Measurements from ENCODE around the gene SEL1L3.

The SEL1L3 gene

DNA sequence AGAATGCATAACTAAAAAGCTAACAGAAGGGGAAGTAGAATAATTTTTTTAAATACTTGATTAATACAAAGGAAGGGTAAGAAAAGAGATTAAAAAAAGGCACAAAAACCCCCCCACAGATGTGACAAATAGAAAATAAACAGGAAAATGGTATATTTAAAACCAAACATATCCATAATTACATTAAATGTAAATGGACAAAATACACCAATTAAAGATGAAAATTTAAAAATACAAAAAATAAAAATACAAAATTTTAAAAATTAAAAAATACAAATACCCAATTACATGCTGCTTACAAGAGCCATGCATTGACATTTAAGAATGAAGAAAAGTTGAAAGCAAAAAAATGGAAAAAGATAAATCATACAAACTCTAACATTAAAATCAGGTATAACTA, 86.0 kb downstream of the SEL1L3 start:
- no peaks in the 10 kb centered on the region for H3K27me3 ChIP-seq (ENCODE audit: control insufficient read depth, insufficient read depth, low read length)
- no peak overlapping the region for H3K9ac ChIP-seq (ENCODE audit: low read depth, low read length)
- H3K36me3 ChIP-seq (ENCODE audit: control insufficient read depth, insufficient read depth, low read length): no peaks in the 10 kb centered on the region
- no peak overlapping the region for H3K4me3 ChIP-seq (ENCODE audit: low read depth, low read length)
- H3K4me1 ChIP-seq (ENCODE audit: control insufficient read depth, insufficient read depth, low read length): no peaks in the 10 kb centered on the region
- H3K9me3 ChIP-seq (ENCODE audit: control insufficient read depth, insufficient read depth, low read length): no peaks in the 10 kb centered on the region

DNA sequence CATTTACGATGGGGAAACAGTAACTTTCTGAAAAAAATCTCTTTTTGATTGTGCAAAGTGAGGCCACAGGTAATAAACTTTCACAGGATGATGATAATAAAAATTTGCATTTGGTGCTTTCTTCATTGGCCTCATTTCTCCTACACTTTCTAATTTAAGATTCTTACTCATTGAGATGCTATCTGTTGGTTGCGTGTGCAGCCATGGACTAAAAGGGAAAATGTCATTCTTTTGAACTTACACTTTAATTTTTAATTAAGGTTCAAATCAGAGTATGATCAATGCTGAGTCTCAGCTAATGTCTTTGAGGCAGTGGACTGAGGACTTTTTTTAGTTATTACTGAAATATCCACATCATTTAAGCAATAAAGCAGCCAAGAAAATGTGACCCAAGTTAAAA, 87.6 kb downstream of the SEL1L3 start:
- Histone ChIP-seq H3K9ac (ENCODE audit: low read depth, low read length) (no peak overlapping the region), H3K4me3 (ENCODE audit: low read depth, low read length) (no peak overlapping the region), H3K9me3 (ENCODE audit: control insufficient read depth, insufficient read depth, low read length) (no peaks in the 10 kb centered on the region), H3K4me1 (ENCODE audit: control insufficient read depth, insufficient read depth, low read length) (no peaks in the 10 kb centered on the region), H3K27me3 (ENCODE audit: control insufficient read depth, insufficient read depth, low read length) (no peaks in the 10 kb centered on the region), H3K36me3 (ENCODE audit: control insufficient read depth, insufficient read depth, low read length) (no peaks in the 10 kb centered on the region)

DNA sequence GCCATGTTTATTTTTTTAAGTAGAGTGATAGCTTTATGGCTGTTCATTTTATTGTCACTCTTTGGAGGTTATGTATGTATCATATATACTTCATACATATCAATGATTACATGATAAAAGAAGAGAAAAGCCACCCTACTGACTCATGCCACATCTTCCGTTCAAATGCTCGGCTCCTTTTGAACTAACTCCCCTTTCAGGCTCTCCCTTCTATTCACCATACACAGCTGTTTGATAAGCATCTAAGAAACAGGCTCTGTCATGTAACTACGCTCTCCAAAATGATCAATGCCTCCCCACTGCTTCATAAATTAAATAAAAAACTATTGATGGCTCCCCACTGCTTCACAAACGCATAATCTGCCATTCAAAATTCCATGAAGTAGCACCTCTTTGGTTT, 89.4 kb downstream of the SEL1L3 start:
- Histone ChIP-seq H3K27me3 (ENCODE audit: control insufficient read depth, insufficient read depth, low read length) (no peaks in the 10 kb centered on the region), H3K4me3 (ENCODE audit: low read depth, low read length) (no peak overlapping the region), H3K9me3 (ENCODE audit: control insufficient read depth, insufficient read depth, low read length) (no peaks in the 10 kb centered on the region), H3K9ac (ENCODE audit: low read depth, low read length) (no peak overlapping the region), H3K36me3 (ENCODE audit: control insufficient read depth, insufficient read depth, low read length) (no peaks in the 10 kb centered on the region), H3K4me1 (ENCODE audit: control insufficient read depth, insufficient read depth, low read length) (no peaks in the 10 kb centered on the region)

DNA sequence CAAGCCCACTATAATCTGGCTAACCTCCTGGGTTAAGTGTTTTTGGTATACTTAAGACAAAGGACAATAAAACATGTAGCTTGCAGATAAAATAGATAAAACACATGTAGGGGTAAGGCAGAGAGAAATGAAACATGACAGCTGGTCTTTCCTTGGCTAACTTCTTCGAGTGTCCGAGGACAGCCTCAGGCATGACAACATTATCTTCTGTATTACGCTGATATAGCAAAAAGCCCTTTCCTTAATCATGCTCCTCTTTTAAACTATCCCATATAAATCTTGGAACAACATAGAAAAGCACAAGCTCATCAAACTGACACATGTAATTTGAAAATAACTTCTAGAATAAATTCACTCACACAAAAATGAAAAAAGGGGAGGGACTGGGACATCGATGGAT, 91.1 kb downstream of the SEL1L3 start:
- no peak overlapping the region for H3K4me3 ChIP-seq (ENCODE audit: low read depth, low read length)
- H3K27me3 ChIP-seq (ENCODE audit: control insufficient read depth, insufficient read depth, low read length): no peaks in the 10 kb centered on the region
- no peaks in the 10 kb centered on the region for H3K36me3 ChIP-seq (ENCODE audit: control insufficient read depth, insufficient read depth, low read length)
- no peak overlapping the region for H3K9ac ChIP-seq (ENCODE audit: low read depth, low read length)
- no peaks in the 10 kb centered on the region for H3K4me1 ChIP-seq (ENCODE audit: control insufficient read depth, insufficient read depth, low read length)
- H3K9me3 ChIP-seq (ENCODE audit: control insufficient read depth, insufficient read depth, low read length): no peaks in the 10 kb centered on the region

DNA sequence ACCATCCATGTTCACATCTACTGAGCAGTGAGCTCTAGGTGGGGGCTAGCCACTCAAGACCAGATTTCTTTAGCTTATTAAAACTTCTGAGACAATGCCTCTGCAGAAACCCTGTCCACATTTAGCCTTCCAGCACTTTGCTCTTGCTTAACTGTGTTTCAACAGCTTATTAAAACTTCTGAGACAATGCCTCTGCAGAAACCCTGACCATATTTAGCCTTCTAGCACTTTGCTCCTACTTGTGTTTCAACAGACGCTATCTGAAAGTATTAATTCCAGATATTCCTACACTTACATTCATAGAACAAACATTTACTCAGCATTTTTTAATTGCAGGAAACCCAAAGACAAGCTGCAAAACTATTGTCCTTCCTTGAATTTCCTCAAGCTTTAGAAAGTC, 91.9 kb downstream of the SEL1L3 start:
- Histone ChIP-seq H3K9ac (ENCODE audit: low read depth, low read length) (no peak overlapping the region), H3K27me3 (ENCODE audit: control insufficient read depth, insufficient read depth, low read length) (no peaks in the 10 kb centered on the region), H3K9me3 (ENCODE audit: control insufficient read depth, insufficient read depth, low read length) (no peaks in the 10 kb centered on the region), H3K4me3 (ENCODE audit: low read depth, low read length) (no peak overlapping the region), H3K36me3 (ENCODE audit: control insufficient read depth, insufficient read depth, low read length) (no peaks in the 10 kb centered on the region), H3K4me1 (ENCODE audit: control insufficient read depth, insufficient read depth, low read length) (no peaks in the 10 kb centered on the region)

DNA sequence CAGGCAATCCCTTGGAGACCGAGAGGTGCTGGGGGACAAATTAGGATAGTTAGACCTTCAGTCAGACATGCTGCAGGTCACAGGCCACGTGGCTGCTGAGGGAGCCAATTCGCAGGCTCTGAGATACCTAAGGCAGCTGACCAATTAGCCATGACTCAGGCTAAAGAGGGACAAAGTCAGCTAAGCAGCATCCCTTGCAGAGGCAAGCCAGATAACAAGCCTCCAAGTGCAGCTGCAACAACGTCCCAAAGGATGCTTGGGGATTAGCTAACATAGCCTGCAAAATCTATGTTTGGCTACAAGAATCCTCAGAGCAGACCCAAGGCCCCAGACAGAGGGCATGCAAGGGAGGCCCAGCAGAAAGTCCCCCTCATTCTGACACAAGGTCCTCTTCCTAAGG, 93.5 kb downstream of the SEL1L3 start:
- Histone ChIP-seq H3K4me1 (ENCODE audit: control insufficient read depth, insufficient read depth, low read length) (no peaks in the 10 kb centered on the region), H3K27me3 (ENCODE audit: control insufficient read depth, insufficient read depth, low read length) (no peaks in the 10 kb centered on the region), H3K9ac (ENCODE audit: low read depth, low read length) (no peak overlapping the region), H3K4me3 (ENCODE audit: low read depth, low read length) (no peak overlapping the region), H3K36me3 (ENCODE audit: control insufficient read depth, insufficient read depth, low read length) (no peaks in the 10 kb centered on the region), H3K9me3 (ENCODE audit: control insufficient read depth, insufficient read depth, low read length) (no peaks in the 10 kb centered on the region)

DNA sequence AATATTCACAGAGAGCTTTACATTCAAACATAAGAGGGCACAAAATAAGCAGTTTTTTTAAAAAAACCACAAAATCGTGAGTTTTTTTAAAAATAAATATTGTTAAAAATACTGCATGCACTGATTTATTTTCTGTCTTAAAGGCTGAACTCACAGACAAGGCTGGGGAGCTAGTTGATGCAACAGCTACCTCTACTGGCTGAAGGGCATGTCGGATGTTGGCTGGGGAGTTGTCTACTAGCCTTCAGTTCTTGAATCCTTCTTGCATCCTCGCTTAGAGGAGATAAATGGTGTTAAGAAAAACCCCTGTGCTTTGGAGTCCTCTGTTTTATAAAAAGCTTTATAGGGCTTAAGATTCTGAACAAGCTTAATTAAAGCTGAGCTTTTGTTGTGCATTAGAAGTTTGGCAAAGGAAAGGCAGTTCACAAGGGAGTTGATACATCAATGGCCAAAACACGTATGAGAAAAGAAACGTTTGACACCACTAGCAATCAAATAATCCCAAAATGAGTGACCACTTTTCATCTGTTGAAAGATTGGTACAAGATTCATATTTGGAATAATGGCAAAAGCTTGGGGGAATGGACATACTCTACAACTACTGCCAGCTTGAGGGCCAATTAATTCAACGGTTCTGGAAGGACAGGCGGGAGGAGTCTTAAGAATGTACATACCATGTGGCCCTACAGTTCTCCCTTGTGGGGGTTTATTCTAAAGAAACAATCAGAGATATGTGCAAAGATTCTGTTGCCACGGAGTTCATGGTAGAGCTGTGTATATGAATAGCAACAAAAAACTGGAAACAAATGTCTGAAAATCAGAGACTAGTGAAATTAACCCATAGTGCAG, 94.7 kb downstream of the SEL1L3 start:
- no peaks in the 10 kb centered on the region for H3K9me3 ChIP-seq (ENCODE audit: control insufficient read depth, insufficient read depth, low read length)
- no peaks in the 10 kb centered on the region for H3K27me3 ChIP-seq (ENCODE audit: control insufficient read depth, insufficient read depth, low read length)
- no peak overlapping the region for H3K9ac ChIP-seq (ENCODE audit: low read depth, low read length)
- H3K36me3 ChIP-seq (ENCODE audit: control insufficient read depth, insufficient read depth, low read length): no peaks in the 10 kb centered on the region
- H3K4me3 ChIP-seq (ENCODE audit: low read depth, low read length): no peak overlapping the region
- no peaks in the 10 kb centered on the region for H3K4me1 ChIP-seq (ENCODE audit: control insufficient read depth, insufficient read depth, low read length)

DNA sequence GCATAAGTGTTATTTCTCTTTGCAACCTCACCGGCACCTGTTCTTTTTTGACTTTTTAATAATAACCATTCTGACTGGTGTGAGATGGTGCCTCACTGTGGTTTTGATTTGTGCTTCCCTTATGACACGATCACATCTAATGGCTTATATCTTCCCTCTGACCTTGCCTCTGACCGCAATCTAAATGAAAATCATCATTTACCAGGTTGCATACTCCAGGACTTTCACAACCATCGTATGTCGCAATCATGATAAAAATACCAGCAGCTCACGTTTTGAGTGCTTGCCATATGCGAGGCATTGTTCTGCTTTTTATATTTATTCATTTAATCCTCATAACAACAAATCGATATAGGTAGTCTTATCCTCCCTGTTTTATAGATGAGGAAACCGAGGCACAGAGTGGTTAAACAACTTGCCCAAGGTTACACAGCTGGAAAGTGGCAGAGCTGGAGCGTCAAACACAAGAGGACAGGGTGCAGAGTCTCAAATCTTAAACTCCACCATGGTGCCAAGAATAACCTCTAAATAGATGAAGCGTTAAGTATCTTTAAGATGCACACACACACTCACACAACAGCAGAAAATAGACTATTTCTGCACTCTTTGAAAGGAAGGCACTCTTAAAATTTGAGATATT, 102.2 kb downstream of the SEL1L3 start:
- Histone ChIP-seq H3K27me3 (ENCODE audit: control insufficient read depth, insufficient read depth, low read length) (no peaks in the 10 kb centered on the region), H3K4me3 (ENCODE audit: low read depth, low read length) (no peak overlapping the region), H3K36me3 (ENCODE audit: control insufficient read depth, insufficient read depth, low read length) (peaks cover 6% of the 10 kb centered on the region), H3K9me3 (ENCODE audit: control insufficient read depth, insufficient read depth, low read length) (no peaks in the 10 kb centered on the region), H3K9ac (ENCODE audit: low read depth, low read length) (no peak overlapping the region), H3K4me1 (ENCODE audit: control insufficient read depth, insufficient read depth, low read length) (no peaks in the 10 kb centered on the region)

DNA sequence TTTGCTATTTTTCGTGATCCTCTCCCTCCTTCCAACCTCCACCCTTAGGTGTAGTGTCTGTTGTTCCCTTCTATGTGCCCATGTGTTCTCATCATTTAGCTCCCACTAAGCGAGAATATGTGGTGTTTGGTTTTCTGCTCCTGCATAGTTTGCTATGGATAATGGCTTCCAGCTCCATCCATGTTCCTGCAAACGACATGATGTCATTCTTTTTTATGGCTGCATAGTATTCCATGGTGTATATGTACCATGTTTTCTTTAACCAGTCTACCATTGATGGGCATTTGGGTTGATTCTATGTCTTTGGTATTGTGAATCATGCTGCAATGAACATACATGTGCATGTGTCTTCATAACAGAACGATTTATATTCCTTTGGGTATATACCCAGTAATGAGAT, 102.7 kb downstream of the SEL1L3 start:
- Histone ChIP-seq H3K4me3 (ENCODE audit: low read depth, low read length) (no peak overlapping the region), H3K9ac (ENCODE audit: low read depth, low read length) (no peak overlapping the region), H3K9me3 (ENCODE audit: control insufficient read depth, insufficient read depth, low read length) (no peaks in the 10 kb centered on the region), H3K27me3 (ENCODE audit: control insufficient read depth, insufficient read depth, low read length) (no peaks in the 10 kb centered on the region), H3K4me1 (ENCODE audit: control insufficient read depth, insufficient read depth, low read length) (no peaks in the 10 kb centered on the region), H3K36me3 (ENCODE audit: control insufficient read depth, insufficient read depth, low read length) (peaks cover 6% of the 10 kb centered on the region)

DNA sequence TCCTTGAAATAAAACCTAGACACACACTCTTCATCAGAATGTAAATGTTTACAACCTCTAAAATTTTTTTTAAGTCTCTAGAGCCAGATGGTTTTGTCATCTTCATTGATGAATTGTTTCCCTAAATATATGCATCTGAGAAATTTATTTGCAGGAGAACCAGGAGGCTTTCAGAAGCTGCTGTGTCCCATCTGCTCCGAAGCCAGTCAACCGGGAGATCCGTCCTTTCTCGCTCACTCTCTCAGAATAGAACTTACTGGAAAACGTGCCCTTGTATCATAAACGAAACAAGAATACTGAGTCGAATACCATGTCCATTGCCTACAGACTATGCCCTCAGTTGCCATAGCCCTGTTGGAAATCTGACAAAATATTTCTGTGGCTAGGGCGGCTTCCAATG, 103.7 kb downstream of the SEL1L3 start:
- no peaks in the 10 kb centered on the region for H3K9me3 ChIP-seq (ENCODE audit: control insufficient read depth, insufficient read depth, low read length)
- H3K9ac ChIP-seq (ENCODE audit: low read depth, low read length): no peak overlapping the region
- no peaks in the 10 kb centered on the region for H3K4me1 ChIP-seq (ENCODE audit: control insufficient read depth, insufficient read depth, low read length)
- H3K27me3 ChIP-seq (ENCODE audit: control insufficient read depth, insufficient read depth, low read length): no peaks in the 10 kb centered on the region
- H3K36me3 ChIP-seq (ENCODE audit: control insufficient read depth, insufficient read depth, low read length): peaks cover 6% of the 10 kb centered on the region
- H3K4me3 ChIP-seq (ENCODE audit: low read depth, low read length): no peak overlapping the region

DNA sequence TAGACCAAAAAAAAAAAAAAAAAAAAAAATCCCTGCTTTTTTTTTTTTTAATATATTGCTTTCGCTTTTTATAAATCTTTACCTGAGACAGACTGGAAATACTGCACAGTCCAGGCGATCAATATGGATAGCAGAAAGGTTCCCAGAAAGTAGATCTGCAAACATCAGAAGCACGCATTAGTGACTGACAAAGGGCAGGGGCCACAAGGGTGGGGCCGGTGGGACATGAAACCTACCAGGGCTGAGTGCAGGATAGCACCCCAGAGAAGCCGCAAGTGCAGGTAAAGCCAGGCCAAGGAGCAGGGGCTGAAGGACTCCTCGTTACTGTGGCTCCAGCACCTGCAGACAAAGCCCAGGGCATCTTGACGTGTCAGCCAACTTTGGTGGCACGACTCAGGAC, 105.3 kb downstream of the SEL1L3 start:
- no peaks in the 10 kb centered on the region for H3K27me3 ChIP-seq (ENCODE audit: control insufficient read depth, insufficient read depth, low read length)
- peaks cover 6% of the 10 kb centered on the region for H3K36me3 ChIP-seq (ENCODE audit: control insufficient read depth, insufficient read depth, low read length)

DNA sequence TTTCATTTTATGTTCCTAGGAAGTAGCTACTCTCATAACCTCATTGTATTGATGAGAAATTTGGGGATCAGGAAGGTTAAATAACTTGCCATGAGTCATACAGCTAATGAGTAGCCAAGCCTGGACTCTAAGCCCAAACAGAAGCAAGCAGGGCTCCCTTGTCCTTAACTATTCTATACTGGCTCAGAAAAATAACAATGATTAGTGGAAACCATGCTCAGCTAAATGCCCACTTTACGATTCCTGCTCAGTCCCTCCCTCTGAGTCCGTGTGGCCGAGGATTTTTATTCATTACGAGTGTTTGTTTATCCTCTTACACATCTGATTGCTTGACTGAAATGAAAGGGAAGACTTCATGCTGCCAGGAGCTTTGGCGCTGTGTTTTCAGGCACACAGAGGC, 106.3 kb downstream of the SEL1L3 start:
- H3K4me3 ChIP-seq (ENCODE audit: low read depth, low read length): no peak overlapping the region
- no peak overlapping the region for H3K9ac ChIP-seq (ENCODE audit: low read depth, low read length)
- H3K4me1 ChIP-seq (ENCODE audit: control insufficient read depth, insufficient read depth, low read length): no peaks in the 10 kb centered on the region
- H3K27me3 ChIP-seq (ENCODE audit: control insufficient read depth, insufficient read depth, low read length): no peaks in the 10 kb centered on the region
- H3K36me3 ChIP-seq (ENCODE audit: control insufficient read depth, insufficient read depth, low read length): peaks cover 6% of the 10 kb centered on the region
- H3K9me3 ChIP-seq (ENCODE audit: control insufficient read depth, insufficient read depth, low read length): no peaks in the 10 kb centered on the region

More for the DNA sequence above, 105.3 kb downstream of the SEL1L3 start:
- no peak overlapping the region for H3K4me3 ChIP-seq (ENCODE audit: low read depth, low read length)
- H3K9ac ChIP-seq (ENCODE audit: low read depth, low read length): no peak overlapping the region
- no peaks in the 10 kb centered on the region for H3K9me3 ChIP-seq (ENCODE audit: control insufficient read depth, insufficient read depth, low read length)
- no peaks in the 10 kb centered on the region for H3K4me1 ChIP-seq (ENCODE audit: control insufficient read depth, insufficient read depth, low read length)

Data from iPS-15b (cell line).